Astrocyte of the hippocampus (primary cell): ENCODE measurements around the gene ZNF385C.
A peak's percentile ranks its signal among the peaks of the same experiment; 100 is the strongest.
"Not testable (repeated sequence)": the region's sequence is repeated elsewhere in the genome, so short reads cannot be mapped to it uniquely, and the experiment has no call there.

Experiments
- DNase-seq: peaks from one replicate; pipeline ENCODE4 v3.0.0; 2011; ENCODE audit warnings: low read depth, low spot score

ZNF385C gene, protein sequence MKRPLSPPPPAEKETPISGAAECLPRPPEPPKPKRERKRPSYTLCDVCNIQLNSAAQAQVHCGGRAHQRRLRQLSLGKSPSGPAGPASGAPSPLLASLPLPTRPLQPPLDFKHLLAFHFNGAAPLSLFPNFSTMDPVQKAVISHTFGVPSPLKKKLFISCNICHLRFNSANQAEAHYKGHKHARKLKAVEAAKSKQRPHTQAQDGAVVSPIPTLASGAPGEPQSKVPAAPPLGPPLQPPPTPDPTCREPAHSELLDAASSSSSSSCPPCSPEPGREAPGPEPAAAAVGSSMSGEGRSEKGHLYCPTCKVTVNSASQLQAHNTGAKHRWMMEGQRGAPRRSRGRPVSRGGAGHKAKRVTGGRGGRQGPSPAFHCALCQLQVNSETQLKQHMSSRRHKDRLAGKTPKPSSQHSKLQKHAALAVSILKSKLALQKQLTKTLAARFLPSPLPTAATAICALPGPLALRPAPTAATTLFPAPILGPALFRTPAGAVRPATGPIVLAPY

GRCh38 chr17:42097691-42098631 is at the start of gene ZNF385C:
Gene ZNF385C, minus strand, starts transcription at chr17:42098473. Its CDS starts 35,417 bp downstream, at chr17:42063056.
- no peak for DNase-seq

GRCh38 chr17:42146911-42147607 is 48.8 kb upstream of the ZNF385C start:
- no peak for DNase-seq

GRCh38 chr17:42143138-42143537 is 44.9 kb upstream of the ZNF385C start:
- not testable (repeated sequence) for DNase-seq

DNA sequence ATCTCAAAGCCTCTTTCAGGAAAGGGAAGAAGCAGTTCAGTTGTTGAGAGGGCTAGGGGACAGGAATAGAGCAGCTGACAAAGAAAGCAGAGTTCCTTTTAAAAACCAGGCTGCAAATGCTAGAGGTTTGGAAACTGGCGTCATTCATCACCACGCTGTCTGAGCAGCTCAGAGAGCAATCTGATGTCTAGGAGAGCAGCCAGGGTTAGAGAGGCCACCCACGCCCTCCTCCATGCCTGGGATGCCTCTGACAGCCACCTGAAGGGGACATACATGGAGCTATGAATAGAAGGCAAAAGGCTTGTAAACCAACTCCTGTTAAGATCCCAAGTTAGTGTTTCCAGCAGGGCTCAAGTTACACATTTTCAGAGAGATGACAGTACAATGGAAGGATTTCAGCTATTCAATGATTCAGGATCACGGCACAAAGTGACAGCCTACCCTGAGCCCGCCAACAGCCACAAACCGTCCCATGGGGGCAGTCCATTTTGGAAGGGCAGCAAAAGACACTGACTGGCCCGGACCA is 44.2 kb upstream of the ZNF385C start:
- DNase-seq = peak; percentile 75

- no peak for DNase-seq
Observed at GRCh38 chr17:42141382-42141781, 43.1 kb upstream of the ZNF385C start.

DNA sequence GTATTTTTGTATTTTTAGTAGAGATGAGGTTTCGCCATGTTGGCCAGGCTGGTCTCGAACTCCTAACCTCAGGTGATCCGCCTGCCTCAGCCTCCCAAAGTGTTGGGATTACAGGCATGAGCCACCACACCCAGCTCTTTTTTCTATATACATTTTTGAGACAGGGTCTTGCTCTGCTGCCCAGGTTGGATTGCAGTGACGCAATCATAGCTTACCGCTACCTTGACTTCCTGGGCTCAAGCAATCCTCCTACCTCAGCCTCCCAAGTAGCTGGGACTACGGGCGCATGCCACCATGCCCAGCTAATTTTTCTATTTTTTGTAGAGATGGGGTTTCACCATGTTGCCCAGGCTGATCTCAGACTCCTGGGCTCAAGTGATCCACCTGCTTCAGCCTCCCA is 42.4 kb upstream of the ZNF385C start:
- not testable (repeated sequence) for DNase-seq

GRCh38 chr17:42138749-42139492 is 40.6 kb upstream of the ZNF385C start:
- DNase-seq = no peak

- DNase-seq = no peak
Observed at GRCh38 chr17:42136654-42137051, 38.4 kb upstream of the ZNF385C start.

DNA sequence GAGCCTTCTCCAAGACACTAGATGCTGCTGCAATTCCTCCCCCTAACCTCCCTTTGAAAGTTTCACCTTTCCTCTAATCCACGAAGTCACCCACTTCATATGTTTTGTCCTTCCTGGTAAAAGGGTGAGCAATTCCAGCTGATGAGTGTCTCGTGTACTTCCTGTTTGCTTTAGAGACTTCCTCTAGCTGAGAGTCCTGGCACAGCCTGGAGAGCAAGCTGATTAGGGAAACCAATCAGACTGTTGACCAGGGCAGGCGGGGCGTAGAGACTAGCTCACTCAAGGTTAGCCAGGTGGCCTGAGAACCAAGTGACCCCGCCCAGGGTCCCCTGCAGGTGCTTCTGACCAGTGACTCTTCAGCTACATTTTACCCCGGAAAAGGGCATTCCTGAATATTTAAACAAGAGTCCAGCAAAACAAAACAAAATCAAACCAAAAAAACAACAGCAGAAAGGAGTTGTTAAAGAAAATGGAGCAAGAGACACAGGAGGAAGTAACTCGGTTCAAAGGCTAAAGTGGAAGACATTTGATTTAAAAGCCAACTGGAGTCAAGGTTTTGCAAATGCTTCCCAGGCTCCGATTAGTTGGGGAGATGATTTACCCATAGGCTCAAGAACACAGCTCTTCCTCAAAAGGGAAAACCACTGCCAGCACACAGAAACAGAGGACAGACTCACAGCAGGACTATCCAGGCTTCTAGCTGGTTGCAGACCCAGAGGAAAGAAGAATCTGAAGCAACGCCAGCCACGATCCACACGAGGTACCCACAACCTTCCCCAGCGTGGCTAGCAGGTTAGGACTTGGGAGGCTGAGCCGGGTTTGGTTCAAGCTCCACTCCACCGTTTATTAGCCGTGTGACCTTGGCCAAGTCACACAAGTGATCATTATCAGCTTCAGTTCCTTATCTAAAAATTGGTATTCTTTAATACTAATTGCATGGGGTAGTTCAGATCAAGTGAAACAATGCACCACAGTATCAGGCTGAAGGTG is 37.7 kb upstream of the ZNF385C start:
- DNase-seq = no peak

DNA sequence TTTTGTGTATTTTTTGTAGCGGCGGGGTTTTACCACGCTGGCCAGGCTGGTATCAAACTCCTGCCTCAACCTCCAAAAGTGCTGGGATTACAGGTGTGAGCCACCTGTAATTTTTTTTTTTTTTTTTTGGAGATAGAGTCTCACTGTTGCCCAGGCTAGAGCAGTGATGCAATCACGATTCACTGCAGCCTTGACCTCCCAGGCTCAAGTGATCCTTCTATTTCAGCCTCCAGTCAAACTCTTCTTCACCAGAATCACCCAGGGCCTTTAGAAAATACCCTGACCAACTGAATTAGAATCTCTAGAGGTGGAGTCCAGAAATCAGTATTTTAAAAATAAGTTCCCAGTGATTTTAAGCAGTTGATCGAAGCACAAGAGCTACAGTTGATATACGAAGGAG is 36.9 kb upstream of the ZNF385C start:
- no peak for DNase-seq

DNA sequence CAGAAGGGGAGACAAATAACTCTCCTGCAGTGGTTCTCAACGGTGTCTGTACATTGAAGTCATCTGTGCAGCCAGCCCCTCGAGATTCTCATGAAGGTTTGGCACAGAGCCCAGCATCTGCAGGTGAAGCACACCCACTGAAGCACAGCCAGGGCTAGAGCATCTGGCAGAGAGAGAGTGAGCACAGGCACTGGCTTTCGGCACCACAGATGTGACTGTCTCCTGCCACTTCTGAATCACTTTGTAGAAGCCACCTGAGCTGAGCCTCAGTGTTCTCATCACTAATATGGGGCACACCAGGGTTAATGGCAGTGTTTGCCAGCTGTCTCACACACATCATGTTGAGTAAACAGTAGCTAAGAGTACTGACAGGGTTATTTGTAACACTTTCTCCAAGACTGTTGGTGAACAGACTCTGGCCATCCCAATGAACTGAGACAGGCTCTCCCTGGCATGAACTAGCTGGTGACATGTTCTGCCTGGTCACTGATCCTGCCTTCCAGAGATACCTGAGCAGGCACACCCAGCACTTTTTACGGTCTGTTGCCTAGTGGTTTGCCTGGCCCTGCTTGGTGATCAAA is 35.3 kb upstream of the ZNF385C start:
- DNase-seq = no peak

- peak; percentile 95 for DNase-seq
Observed at GRCh38 chr17:42132941-42133340, 34.7 kb upstream of the ZNF385C start.

DNA sequence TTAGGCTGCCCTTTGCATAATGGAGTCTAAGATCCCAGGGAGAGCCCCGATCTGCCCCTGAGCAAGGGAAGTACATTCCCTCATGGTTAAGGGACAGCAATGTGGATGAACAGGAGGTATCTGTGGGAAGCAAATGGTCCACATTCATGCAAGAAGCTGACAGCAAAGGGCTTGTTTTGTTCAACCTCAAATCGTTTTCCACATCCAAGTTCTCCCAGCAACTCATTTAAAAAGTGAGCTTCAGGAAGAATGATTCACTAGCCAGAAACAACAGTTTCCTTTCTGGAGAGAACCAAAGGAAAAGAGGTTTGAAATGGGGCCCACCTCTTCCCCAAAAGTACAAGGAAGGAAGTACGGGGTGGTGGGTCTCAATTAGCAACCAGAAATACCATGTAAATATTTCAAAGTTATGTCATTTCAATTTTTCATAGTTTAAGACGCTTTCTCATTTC is 33.7 kb upstream of the ZNF385C start:
- DNase-seq = peak; percentile 56

DNA sequence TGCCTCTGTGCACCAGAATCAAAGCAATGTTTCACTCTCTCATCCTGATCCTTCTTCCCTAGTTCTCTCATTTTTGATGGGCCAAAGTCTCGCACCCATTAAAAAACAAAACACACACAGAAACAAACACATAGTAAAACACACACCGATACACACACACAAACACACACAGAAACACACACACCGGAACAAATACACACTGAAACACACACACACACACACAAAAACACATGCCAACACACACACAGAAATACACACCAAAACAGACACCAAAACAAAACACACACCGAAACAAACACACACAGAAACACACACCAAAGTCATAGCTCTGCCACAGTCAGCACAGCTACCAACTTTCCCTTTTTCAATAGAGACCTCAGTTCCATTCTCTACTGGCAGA is 33.0 kb upstream of the ZNF385C start:
- no peak for DNase-seq

DNA sequence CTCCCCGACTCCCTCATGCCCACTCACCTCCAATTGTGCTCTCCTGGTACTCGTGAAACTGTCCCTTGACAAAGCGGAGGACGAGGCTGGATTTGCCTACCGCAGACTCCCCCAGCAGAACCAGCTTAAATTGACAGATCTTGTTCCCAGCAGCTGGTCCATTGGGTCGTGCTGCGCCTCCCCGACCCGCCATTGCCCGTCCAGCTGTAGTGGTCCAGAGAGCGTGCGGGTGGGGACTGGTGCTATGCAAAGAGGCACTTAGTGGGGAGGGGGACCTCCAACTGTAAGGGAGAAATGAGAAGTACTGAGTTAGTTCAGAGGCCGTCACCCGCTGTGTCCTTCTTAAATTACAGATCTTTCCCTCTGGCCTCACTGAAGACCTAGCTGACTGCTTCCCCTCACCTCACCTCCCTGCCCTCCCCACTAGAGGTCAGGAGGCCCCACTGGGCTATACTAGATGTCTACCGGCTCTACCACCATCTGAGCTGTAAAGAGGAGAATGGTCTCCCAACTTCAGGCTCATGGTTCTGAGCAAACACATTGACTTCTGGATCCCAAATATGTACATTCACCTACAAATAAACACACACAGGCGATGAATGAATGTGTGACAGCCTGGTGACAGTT is 32.1 kb upstream of the ZNF385C start:
- no peak for DNase-seq

GRCh38 chr17:42129109-42129837 is 31.0 kb upstream of the ZNF385C start:
- DNase-seq = no peak

- DNase-seq = no peak
Observed at GRCh38 chr17:42127414-42127813, 29.1 kb upstream of the ZNF385C start.

GRCh38 chr17:42126836-42127235 is 28.6 kb upstream of the ZNF385C start:
- no peak for DNase-seq
